ENCODE results near the gene GNPTAB. TPM values are rescaled to one million over a fixed set of nuclear protein-coding genes. Genes with fewer than 3 reads are reported as not detected.

Gene GNPTAB
- total and polyA plus RNA-seq, 2 of the 8 experiments (the other 6 are each of a cell fraction or from before 2014, with no cell fraction given): 21.5 to 51.3 TPM

GRCh38 chr12:101819467-101819866 is 11.3 kb downstream of the GNPTAB start:
- H3K14ac ChIP-seq (ENCODE audit: insufficient read length): no peak overlapping the region
- 0 out of 4 replicates have a peak, but pooled peaks cover 4% of the 10 kb centered on the region in 2 experiments for H3K9me3 ChIP-seq (ENCODE audit: insufficient read depth in 2 of 2, low read depth in 1 of 2, low read length in 1 of 2)
- no peaks in the 10 kb centered on the region for H3K23me2 ChIP-seq (ENCODE audit: low read depth, low read length)
- H3K23ac ChIP-seq (ENCODE audit: insufficient read length): no peak overlapping the region
- peaks cover 6 to 17% (median 13%) of the 10 kb centered on the region in 4 experiments; a peak in 6 of 7 replicates for H3K4me1 ChIP-seq (replicated peaks in 1 of 4; ENCODE audit: control insufficient read depth in 3 of 4, insufficient read depth in 4 of 4, low read length in 3 of 4)
- ChIA-PET CTCF (ENCODE audit: partially characterized antibody) (interaction anchor here (1.1 to 2.5 kb wide), 3 partner anchors 9 to 60 kb away, joined by 3 to 8 read pairs (median 4); no protein-coding TSS in a partner anchor), POLR2A (ENCODE audit: partially characterized antibody) (no interaction called here)
- no peak overlapping the region for H3K56ac ChIP-seq (replicated peaks; ENCODE audit: insufficient read length, low read depth, low read length)
- no peaks in the 10 kb centered on the region for H4K20me1 ChIP-seq (replicated peaks in 1 of 2; ENCODE audit: control insufficient read depth in 1 of 2, insufficient read depth in 2 of 2, low read length in 2 of 2)
- H2BK15ac ChIP-seq (ENCODE audit: low read length): no peak overlapping the region
- TF ChIP-seq TBP (IDR thresholded peaks at IDR 0.05; ENCODE audit: low read depth, low read length) (no peak), SIN3A (conservative IDR thresholded peaks at IDR 0.05 in 1 of 2, IDR thresholded peaks at IDR 0.05 in 1 of 2; ENCODE audit: low read depth in 1 of 2, low read length in 2 of 2) (no peak), YY1 (IDR thresholded peaks at IDR 0.05; ENCODE audit: low read depth, low read length) (no peak), CHD1 (IDR thresholded peaks at IDR 0.05; ENCODE audit: low read depth, low read length) (no peak), CBX5 (IDR thresholded peaks at IDR 0.05; ENCODE audit: low read depth, low read length) (no peak)
- H3K27me3 ChIP-seq (replicated peaks in 1 of 4; ENCODE audit: control insufficient read depth in 3 of 4, extremely low read depth in 1 of 4, insufficient read depth in 3 of 4, low read length in 3 of 4): no peaks in the 10 kb centered on the region
- FAIRE-seq: no peak
- no peak overlapping the region for H4K91ac ChIP-seq (replicated peaks; ENCODE audit: insufficient read length, low read length)
- DNase-seq (ENCODE audit: low read depth in 1 of 2, low spot score in 2 of 2): no peak
- no peak overlapping the region for H2BK120ac ChIP-seq (replicated peaks; ENCODE audit: low read depth, low read length)
- H2BK5ac ChIP-seq (ENCODE audit: low read depth, low read length): no peak overlapping the region
- H3K79me2 ChIP-seq (ENCODE audit: control insufficient read depth in 1 of 2, insufficient read depth in 2 of 2, low read length in 2 of 2): peaks cover 12 to 76% of the 10 kb centered on the region in 2 experiments
- no peak overlapping the region for H3K9ac ChIP-seq (replicated peaks in 1 of 4; ENCODE audit: extremely low read depth in 1 of 4, low read depth in 3 of 4, low read length in 3 of 4)
- no peak overlapping the region for H2AFZ ChIP-seq (ENCODE audit: low read length)
- no peak overlapping the region for H2BK12ac ChIP-seq (ENCODE audit: low read depth, low read length)
- peaks cover 8% of the 10 kb centered on the region for H3K79me1 ChIP-seq (ENCODE audit: low read depth, low read length)
- no peak overlapping the region for H3K27ac ChIP-seq (ENCODE audit: low read depth, low read length)
- H2BK20ac ChIP-seq (ENCODE audit: low read length): no peak overlapping the region
- WGBS, 2 experiments (ENCODE audit: extremely low coverage in 1 of 2, insufficient coverage in 1 of 2, insufficient read length in 1 of 2, insufficient replicate concordance in 2 of 2, low coverage in 1 of 2, low lambda C conversion rate in 2 of 2, missing lambda C conversion rate in 1 of 2): 96% methylated on average over 2 of the region's 2 CpGs; no CpG with 5 or more reads in 1 of the 2 experiments
- no peak overlapping the region for H3K18ac ChIP-seq (ENCODE audit: extremely low read depth, low read length)
- H3K4me2 ChIP-seq (ENCODE audit: insufficient read depth in 1 of 2, low read depth in 2 of 2, low read length in 2 of 2): no peak overlapping the region
- no peak overlapping the region for H3K4ac ChIP-seq (replicated peaks; ENCODE audit: insufficient read length, low read depth, low read length)
- H3K4me3 ChIP-seq (ENCODE audit: extremely low read depth in 1 of 4, insufficient read depth in 2 of 4, low read depth in 3 of 4, low read length in 4 of 4): no peak overlapping the region
- no peak overlapping the region for H4K8ac ChIP-seq (ENCODE audit: extremely low read depth, insufficient read depth, low read length)
- H3K36me3 ChIP-seq (ENCODE audit: control insufficient read depth in 2 of 4, insufficient read depth in 4 of 4, low read length in 3 of 4): no peaks in the 10 kb centered on the region; a peak in 1 of 8 replicates
- H2AK5ac ChIP-seq (ENCODE audit: low read depth, low read length): no peak overlapping the region
- H4K5ac ChIP-seq (ENCODE audit: insufficient read length, low read depth, low read length): no peak overlapping the region
